Lower leg skin (tissue), 3 donors: Measurements from ENCODE around the gene PNPLA2.

ENCODE experiments used
- CTCF ChIP-seq, 3 donors: fragments of 450-650 bp; IDR thresholded peaks; one replicate each; pipeline ENCODE4 v1.5.1; 2016; ENCODE audit warnings: antibody characterized with exemption in 3 of 3, mild to moderate bottlenecking in 3 of 3, moderate library complexity in 2 of 3
- POLR2A ChIP-seq, 2 donors: fragments of 450-650 bp; IDR thresholded peaks; one replicate each; pipeline ENCODE4 v1.6.1; 2016 to 2017; ENCODE audit warnings: antibody characterized with exemption in 2 of 2, mild to moderate bottlenecking in 1 of 2, moderate library complexity in 1 of 2

GRCh38 chr11:836700-837099 lies 18.0 kb downstream of the PNPLA2 start:
- TF ChIP-seq CTCF (IDR thresholded peaks at IDR 0.05) (no peak), POLR2A (IDR thresholded peaks at IDR 0.05) (no peak)
